PFSK-1 (cell line): ENCODE data around the gene PPCDC.

Source experiments
- FOXP2 ChIP-seq: optimal IDR thresholded peaks from 2 replicates; pipeline ENCODE3; 2011; ENCODE audit warnings: borderline replicate concordance, control low read depth, inconsistent platforms; ENCODE audit not compliant: insufficient read depth; ENCODE audit errors: extremely low read length, extremely low read depth
- POLR2AphosphoS5 ChIP-seq: IDR thresholded peaks from 2 replicates; pipeline ENCODE4 v1.6.1; 2012; ENCODE audit warnings: low read depth, mild to moderate bottlenecking, control low read depth, low read length, moderate library complexity
- REST ChIP-seq, 2 experiments: IDR thresholded peaks; 2 replicates each; pipeline versions ENCODE4 v1.6.1 to v1.8.0; 2011 to 2012; ENCODE audit warnings: low read depth in 2 of 2, low read length in 2 of 2, control low read depth in 1 of 2, inconsistent platforms in 1 of 2, mild to moderate bottlenecking in 1 of 2, moderate library complexity in 1 of 2; ENCODE audit not compliant: insufficient read depth in 1 of 2
- SIN3A ChIP-seq: IDR thresholded peaks from 2 replicates; pipeline ENCODE4 v1.6.1; 2012; ENCODE audit warnings: mild to moderate bottlenecking, low read length, moderate library complexity, borderline replicate concordance; ENCODE audit not compliant: insufficient read depth
- TAF1 ChIP-seq: IDR thresholded peaks from 2 replicates; pipeline ENCODE4 v1.6.1; 2012; ENCODE audit warnings: low read length, control low read depth, borderline replicate concordance; ENCODE audit not compliant: insufficient read depth

GRCh38 chr15:75081150-75081549 is 57.8 kb downstream of the PPCDC start:
- TF ChIP-seq POLR2AphosphoS5, result no peak
- TF ChIP-seq REST (IDR thresholded peaks at IDR 0.05; ENCODE audit: insufficient read depth in 1 of 2, low read depth in 2 of 2, low read length in 2 of 2), result no peak
- no peak for TF ChIP-seq TAF1
- no peak for TF ChIP-seq FOXP2
- TF ChIP-seq SIN3A, result no peak
